ENCODE measurements around the gene CACHD1. TPM values are rescaled to one million over a fixed set of nuclear protein-coding genes. Genes with fewer than 3 reads are reported as not detected.

CACHD1 gene
- total RNA-seq, 2 experiments from 2014 or later: not detected

DNA sequence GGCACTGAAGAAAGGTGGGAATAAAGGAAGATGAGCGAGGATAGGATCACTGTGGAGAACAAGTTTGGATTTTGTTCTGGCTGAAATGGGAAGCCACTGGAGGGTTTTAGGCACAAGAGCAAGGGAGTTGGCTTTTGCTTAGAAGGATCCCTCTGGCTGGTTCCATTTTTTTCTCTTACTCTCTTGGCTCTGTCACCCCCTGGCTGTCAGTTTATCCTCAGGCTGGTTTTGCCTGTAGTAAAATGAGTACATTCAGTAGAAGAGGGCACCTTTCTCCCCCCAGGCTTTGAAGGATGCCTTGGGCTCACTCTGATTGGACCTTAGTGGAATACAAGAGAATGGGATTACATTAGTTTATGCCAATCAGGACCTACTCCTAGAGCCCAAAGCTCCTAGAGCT lies 17.1 kb downstream of the CACHD1 start:
- intact Hi-C loops (cut with micrococcal nuclease; ENCODE audit: unreplicated experiment): no loop called here
- H3K9me2 ChIP-seq (ENCODE audit: insufficient read depth, low read length): no peaks in the 10 kb centered on the region
- no peak for DNase-seq (ENCODE audit: low spot score)
- no peak overlapping the region for H3K4me3 ChIP-seq (ENCODE audit: low read depth, low read length, poor library complexity, severe bottlenecking)
- H3K36me3 ChIP-seq (ENCODE audit: insufficient read depth, low read length): no peaks in the 10 kb centered on the region
- no peaks in the 10 kb centered on the region for H4K20me1 ChIP-seq (ENCODE audit: insufficient read depth, low read length)
- no TSS peak for BruUV-seq (replicated peaks)
- no peak for TF ChIP-seq EZH2phosphoT487 (IDR thresholded peaks at IDR 0.05; ENCODE audit: borderline replicate concordance, low read depth, low read length)
- TF ChIP-seq, protein P1, sequence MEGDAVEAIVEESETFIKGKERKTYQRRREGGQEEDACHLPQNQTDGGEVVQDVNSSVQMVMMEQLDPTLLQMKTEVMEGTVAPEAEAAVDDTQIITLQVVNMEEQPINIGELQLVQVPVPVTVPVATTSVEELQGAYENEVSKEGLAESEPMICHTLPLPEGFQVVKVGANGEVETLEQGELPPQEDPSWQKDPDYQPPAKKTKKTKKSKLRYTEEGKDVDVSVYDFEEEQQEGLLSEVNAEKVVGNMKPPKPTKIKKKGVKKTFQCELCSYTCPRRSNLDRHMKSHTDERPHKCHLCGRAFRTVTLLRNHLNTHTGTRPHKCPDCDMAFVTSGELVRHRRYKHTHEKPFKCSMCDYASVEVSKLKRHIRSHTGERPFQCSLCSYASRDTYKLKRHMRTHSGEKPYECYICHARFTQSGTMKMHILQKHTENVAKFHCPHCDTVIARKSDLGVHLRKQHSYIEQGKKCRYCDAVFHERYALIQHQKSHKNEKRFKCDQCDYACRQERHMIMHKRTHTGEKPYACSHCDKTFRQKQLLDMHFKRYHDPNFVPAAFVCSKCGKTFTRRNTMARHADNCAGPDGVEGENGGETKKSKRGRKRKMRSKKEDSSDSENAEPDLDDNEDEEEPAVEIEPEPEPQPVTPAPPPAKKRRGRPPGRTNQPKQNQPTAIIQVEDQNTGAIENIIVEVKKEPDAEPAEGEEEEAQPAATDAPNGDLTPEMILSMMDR (conservative IDR thresholded peaks at IDR 0.05; ENCODE audit: low read length): no peak
- no peaks in the 10 kb centered on the region for H3K79me2 ChIP-seq (ENCODE audit: insufficient read depth, low read depth, low read length)
- POLR2A ChIA-PET: interaction anchor here (0.7 kb wide), 1 partner anchor 12 kb away, joined by 4 read pairs; no protein-coding TSS in a partner anchor
- H3K4me2 ChIP-seq (ENCODE audit: low read length): no peak overlapping the region
- H3K27ac ChIP-seq (ENCODE audit: low read depth, low read length, poor library complexity, severe bottlenecking): no peak overlapping the region
- no peak overlapping the region for H2AFZ ChIP-seq (ENCODE audit: low read length)
- CTCF ChIA-PET (ENCODE audit: unreplicated experiment): no interaction called here
- H3K9me3 ChIP-seq (ENCODE audit: low read length): no peaks in the 10 kb centered on the region
- no peaks in the 10 kb centered on the region for H3K4me1 ChIP-seq (ENCODE audit: insufficient read depth, low read length, poor library complexity, severe bottlenecking)

DNA sequence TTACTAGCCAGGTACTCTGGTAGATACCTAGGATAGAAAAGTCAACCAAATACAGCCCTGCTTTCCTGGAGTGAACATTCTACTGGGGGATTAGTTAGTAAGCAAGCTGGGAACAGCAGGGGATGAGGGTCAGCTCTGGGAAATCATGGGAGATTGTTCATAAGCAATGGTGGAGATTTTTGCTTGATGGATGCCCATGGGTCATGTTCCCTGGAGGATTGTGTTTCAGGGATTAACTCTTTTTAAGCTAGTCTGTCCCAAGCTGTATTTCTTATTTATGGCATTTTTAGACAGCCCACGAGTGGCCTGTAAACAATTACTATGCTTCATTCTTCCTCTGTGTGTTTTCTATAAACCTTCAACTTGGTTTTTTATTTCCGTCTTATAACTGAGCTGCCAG lies 18.9 kb downstream of the CACHD1 start:
- no peaks in the 10 kb centered on the region for H3K9me2 ChIP-seq (ENCODE audit: insufficient read depth, low read length)
- no peak overlapping the region for H2AFZ ChIP-seq (ENCODE audit: low read length)
- no peaks in the 10 kb centered on the region for H3K4me1 ChIP-seq (ENCODE audit: insufficient read depth, low read length, poor library complexity, severe bottlenecking)
- CTCF ChIA-PET (ENCODE audit: unreplicated experiment): no interaction called here
- no peaks in the 10 kb centered on the region for H4K20me1 ChIP-seq (ENCODE audit: insufficient read depth, low read length)
- intact Hi-C loops (cut with micrococcal nuclease; ENCODE audit: unreplicated experiment): no loop called here
- H3K27ac ChIP-seq (ENCODE audit: low read depth, low read length, poor library complexity, severe bottlenecking): no peak overlapping the region
- H3K4me2 ChIP-seq (ENCODE audit: low read length): no peak overlapping the region
- no peak for TF ChIP-seq EZH2phosphoT487 (IDR thresholded peaks at IDR 0.05; ENCODE audit: borderline replicate concordance, low read depth, low read length)
- TF ChIP-seq, protein P1 (conservative IDR thresholded peaks at IDR 0.05; ENCODE audit: low read length): no peak
- no peak for DNase-seq (ENCODE audit: low spot score)
- H3K4me3 ChIP-seq (ENCODE audit: low read depth, low read length, poor library complexity, severe bottlenecking): no peak overlapping the region
- H3K79me2 ChIP-seq (ENCODE audit: insufficient read depth, low read depth, low read length): no peaks in the 10 kb centered on the region
- H3K36me3 ChIP-seq (ENCODE audit: insufficient read depth, low read length): no peaks in the 10 kb centered on the region
- H3K9me3 ChIP-seq (ENCODE audit: low read length): no peaks in the 10 kb centered on the region
- POLR2A ChIA-PET: interaction anchor here (1.0 kb wide), 1 partner anchor 22 kb away, joined by 3 read pairs; no protein-coding TSS in a partner anchor
- no TSS peak for BruUV-seq (replicated peaks)

DNA sequence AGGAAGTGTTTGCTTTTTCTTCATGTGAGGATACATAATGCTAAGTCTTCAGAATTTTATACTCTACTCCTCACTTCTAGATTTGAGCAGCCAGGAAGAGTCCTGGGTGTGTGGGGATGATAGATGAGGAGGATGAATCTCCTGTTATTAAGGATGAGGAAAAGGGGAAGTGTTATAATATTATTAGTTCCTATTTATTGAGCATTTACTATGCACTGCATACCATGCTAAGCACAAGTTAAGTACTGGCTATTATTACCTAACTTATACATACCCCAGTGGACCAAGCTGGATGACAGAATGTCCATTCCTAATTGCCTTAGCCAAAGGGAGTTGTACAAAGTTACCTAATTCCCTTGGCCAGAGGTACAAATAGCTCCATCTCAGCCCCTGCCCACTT lies 19.8 kb downstream of the CACHD1 start:
- POLR2A ChIA-PET: interaction anchor here (1.0 kb wide), 1 partner anchor 23 kb away, joined by 3 read pairs; no protein-coding TSS in a partner anchor
- Histone ChIP-seq H3K9me2 (ENCODE audit: insufficient read depth, low read length) (no peaks in the 10 kb centered on the region), H3K4me2 (ENCODE audit: low read length) (no peak overlapping the region), H3K27ac (ENCODE audit: low read depth, low read length, poor library complexity, severe bottlenecking) (no peak overlapping the region), H3K36me3 (ENCODE audit: insufficient read depth, low read length) (no peaks in the 10 kb centered on the region), H3K9me3 (ENCODE audit: low read length) (no peaks in the 10 kb centered on the region), H3K4me3 (ENCODE audit: low read depth, low read length, poor library complexity, severe bottlenecking) (no peak overlapping the region), H3K79me2 (ENCODE audit: insufficient read depth, low read depth, low read length) (no peaks in the 10 kb centered on the region), H2AFZ (ENCODE audit: low read length) (no peak overlapping the region), H4K20me1 (ENCODE audit: insufficient read depth, low read length) (no peaks in the 10 kb centered on the region), H3K4me1 (ENCODE audit: insufficient read depth, low read length, poor library complexity, severe bottlenecking) (no peaks in the 10 kb centered on the region)
- DNase-seq (ENCODE audit: low spot score): no peak
- no TSS peak for BruUV-seq (replicated peaks)
- TF ChIP-seq EZH2phosphoT487 (IDR thresholded peaks at IDR 0.05; ENCODE audit: borderline replicate concordance, low read depth, low read length): no peak
- TF ChIP-seq, protein P1 (conservative IDR thresholded peaks at IDR 0.05; ENCODE audit: low read length): no peak
- CTCF ChIA-PET (ENCODE audit: unreplicated experiment): no interaction called here
- intact Hi-C loops (cut with micrococcal nuclease; ENCODE audit: unreplicated experiment): no loop called here
